HG03097 (cell line): ENCODE results near the gene SPATA45.
"Not testable (repeated sequence)": the region's sequence is repeated elsewhere in the genome, so short reads cannot be mapped to it uniquely, and the experiment has no call there.

Experiments
- ATAC-seq: cut with Tn5 transposase; IDR thresholded peaks from one replicate; pipeline ENCODE4 v1.9.1; 2021; ENCODE audit not compliant: unreplicated experiment, low FRiP score

The SPATA45 gene

GRCh38 chr1:212847549-212847948 lies at the start of gene SPATA45:
Gene SPATA45, minus strand, starts transcription at chr1:212847649. Its CDS starts 11,500 bp downstream, at chr1:212836149.
- no peak for ATAC-seq

DNA sequence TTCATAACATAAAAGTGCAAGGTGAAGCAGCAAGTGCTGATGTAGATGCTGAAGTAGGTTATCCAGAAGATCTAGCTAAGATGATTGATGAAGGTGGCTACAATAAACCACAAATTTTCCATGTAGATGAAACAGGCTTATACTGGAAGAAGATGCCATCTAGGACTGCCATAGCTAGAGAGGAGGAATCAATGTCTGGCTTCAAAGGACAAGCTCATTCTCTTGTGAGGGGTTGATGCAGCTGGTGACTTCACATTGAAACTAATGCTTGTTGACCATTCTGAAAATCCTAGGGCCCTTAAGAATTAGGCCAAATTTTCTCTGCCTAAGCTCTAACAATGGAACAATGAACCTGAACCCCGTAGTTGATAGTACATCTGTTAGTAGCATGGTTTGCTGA lies 44.7 kb upstream of the SPATA45 start:
- ATAC-seq, result no peak

- ATAC-seq, result no peak
Measured at GRCh38 chr1:212884592-212884991, 37.1 kb upstream of the SPATA45 start.

- no peak for ATAC-seq
Measured at GRCh38 chr1:212879947-212880690, 32.7 kb upstream of the SPATA45 start.

DNA sequence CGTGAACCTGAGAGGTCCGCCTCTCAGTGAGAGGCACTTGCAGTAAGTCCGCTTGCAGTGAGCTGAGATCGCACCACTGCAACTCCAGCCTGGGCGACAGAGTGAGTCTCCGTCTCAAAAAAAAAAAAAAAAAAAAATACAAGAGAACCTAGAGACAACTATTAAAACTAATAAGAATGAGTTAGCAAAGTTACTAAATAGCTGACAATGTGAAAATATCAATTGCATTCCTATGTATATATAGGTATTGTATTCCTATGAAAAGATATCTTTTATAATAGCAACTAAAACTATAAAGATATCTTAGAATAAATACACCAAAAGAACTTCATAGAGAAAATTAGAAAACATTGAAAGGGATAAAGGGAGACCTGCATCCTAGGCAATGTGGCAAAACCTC lies 31.0 kb upstream of the SPATA45 start:
- no peak for ATAC-seq

GRCh38 chr1:212873518-212873917 lies 26.1 kb upstream of the SPATA45 start:
- no peak for ATAC-seq

- no peak for ATAC-seq
Measured at GRCh38 chr1:212871976-212872375, 24.5 kb upstream of the SPATA45 start.

- no peak for ATAC-seq
Measured at GRCh38 chr1:212867192-212867591, 19.7 kb upstream of the SPATA45 start.

- no peak for ATAC-seq
Measured at GRCh38 chr1:212864201-212864600, 16.8 kb upstream of the SPATA45 start.

DNA sequence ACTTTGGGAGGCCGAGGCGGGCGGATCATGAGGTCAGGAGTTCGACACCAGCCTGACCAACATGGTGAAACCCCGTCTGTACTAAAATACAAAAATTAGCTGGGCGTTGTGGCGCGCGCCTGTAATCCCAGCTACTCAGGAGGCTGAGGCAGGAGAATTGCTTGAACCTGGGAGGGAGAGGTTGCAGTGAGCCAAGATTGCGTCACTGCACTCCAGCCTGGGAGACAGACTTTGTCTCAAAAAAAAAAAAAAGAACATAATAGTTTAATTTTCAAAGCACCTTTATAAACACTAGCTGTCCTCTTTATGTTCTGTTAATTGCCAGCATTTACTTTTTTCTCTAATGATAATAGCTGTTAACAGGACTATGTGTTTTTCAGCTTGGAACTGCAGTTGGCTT lies 15.9 kb upstream of the SPATA45 start:
- not testable (repeated sequence) for ATAC-seq

DNA sequence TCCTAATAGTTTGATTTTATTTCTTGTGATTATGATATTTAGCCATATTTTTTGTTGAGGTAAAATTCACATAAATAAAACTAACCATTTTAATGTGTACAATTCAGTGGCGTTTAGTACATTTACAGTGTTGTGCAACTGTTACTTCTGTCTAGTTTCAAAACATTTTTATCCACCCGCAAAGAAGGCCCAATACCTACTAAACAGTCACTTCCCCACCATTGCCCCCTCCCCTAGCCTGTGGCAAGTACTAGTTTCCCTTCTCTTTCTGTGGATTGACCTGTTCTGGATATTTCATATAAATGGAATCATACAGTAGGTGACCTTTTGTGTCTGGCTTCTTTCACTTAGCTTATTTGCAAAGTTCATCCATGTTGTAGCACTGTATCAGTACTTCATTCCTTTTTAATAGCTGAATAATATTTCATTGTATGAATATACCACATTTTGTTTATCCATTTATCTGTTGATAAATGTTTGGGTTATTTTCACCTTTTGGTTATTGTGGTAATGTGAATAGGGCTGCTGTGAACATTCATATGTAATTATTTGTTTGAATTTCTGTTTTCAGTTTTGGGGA lies 14.8 kb upstream of the SPATA45 start:
- no peak for ATAC-seq

DNA sequence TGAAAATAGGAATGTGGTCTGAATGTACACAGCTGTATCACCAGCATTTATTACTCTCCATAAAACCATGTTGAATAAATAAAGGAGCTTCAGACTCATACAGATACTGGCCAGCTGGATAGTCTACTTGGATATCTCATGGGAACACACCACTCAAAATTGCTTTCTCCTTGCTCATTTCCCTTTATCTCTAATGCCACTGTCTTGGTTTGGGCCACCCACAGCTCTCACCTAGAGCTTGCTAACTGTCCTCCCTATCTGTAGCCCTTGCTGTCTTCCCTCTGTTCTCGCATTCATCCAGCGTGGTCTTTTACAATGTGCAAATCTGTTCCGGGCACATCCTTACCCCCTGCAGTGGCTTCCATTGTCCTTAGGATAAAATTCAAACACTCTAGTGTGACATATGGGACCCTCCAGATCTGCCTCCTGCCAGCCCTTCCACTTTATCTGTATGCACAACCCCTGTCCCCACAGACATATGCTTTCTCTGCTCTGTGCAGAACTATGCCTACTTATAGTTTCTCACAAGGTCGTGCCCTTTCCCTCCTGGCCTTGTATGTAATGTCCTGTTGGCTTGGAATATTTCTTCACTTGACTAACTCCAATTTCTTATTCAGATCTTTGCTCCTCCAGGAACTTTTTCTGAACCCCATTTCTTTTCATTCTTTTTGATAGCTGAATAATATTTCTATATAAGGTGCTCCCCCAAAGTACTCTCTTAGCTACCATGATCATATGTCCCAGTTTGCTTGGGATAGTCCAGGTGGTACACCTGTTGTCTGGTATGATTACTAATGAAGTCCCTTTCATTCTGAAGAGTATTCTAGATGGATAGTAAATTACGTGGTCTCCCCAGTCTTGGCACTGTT lies 13.5 kb upstream of the SPATA45 start:
- ATAC-seq, result no peak

DNA sequence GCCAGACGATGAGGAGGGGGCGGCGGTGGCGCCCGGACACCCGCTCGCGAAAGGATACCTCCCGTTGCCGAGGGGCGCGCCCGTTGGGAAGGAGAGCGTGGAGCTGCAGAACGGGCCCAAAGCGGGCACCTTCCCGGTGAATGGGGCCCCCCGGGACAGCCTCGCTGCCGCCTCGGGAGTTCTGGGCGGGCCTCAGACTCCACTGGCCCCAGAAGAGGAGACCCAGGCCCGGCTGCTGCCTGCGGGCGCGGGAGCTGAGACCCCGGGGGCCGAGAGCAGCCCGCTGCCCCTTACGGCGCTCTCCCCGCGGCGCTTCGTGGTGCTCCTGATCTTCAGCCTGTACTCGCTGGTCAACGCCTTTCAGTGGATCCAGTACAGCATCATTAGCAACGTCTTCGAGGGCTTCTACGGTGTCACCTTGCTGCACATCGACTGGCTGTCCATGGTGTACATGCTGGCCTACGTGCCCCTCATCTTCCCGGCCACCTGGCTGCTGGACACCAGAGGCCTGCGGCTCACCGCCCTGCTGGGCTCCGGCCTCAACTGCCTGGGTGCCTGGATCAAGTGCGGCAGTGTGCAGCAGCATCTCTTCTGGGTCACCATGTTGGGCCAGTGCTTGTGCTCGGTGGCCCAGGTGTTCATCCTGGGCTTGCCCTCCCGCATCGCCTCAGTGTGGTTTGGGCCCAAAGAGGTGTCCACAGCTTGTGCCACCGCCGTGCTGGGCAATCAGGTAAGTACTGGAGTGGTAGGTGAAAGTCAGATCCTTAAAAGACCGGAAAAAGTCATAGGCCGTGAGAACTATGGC lies 11.2 kb upstream of the SPATA45 start:
- peak; percentile 12 for ATAC-seq

GRCh38 chr1:212857992-212858460 lies 10.6 kb upstream of the SPATA45 start, which contains the start of gene FLVCR1:
Gene FLVCR1, plus strand, starts transcription at chr1:212858275. Its CDS starts 178 bp downstream, at chr1:212858453.
- peak; percentile 94 for ATAC-seq

- no peak for ATAC-seq
Measured at GRCh38 chr1:212856755-212857154, 9.3 kb upstream of the SPATA45 start.

- no peak for ATAC-seq
Measured at GRCh38 chr1:212853658-212854057, 6.2 kb upstream of the SPATA45 start.

- no peak for ATAC-seq
Measured at GRCh38 chr1:212852105-212852688, 4.7 kb upstream of the SPATA45 start.

GRCh38 chr1:212844521-212844920 lies 2.9 kb downstream of the SPATA45 start:
- ATAC-seq, result not testable (repeated sequence)

DNA sequence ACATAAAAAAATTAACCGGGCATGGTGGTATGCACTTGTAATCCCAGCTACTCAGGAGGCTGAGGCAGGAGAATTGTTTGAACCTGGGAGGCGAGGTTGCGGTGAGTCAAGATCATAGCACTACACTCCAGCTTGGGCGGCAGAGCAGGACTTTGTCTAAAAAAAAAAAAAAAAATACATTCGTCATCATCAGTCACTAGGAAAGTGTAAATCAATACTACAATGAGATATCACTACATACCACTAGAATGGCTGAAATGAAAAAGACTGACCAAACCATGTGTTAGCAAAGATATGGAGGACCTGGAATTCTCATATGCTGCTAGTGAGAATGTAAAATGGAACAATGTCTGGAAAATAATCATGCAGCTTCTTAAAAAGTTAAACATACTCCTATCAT lies 9.3 kb downstream of the SPATA45 start:
- ATAC-seq, result no peak
